CD4-positive, alpha-beta T cell treated with Interleukin-1 beta for 1 hour (primary cell): Measurements from ENCODE around the gene MRGPRD.
A peak's percentile ranks its signal among the peaks of the same experiment; 100 is the strongest.
"Not testable (repeated sequence)": the region's sequence is repeated elsewhere in the genome, so short reads cannot be mapped to it uniquely, and the experiment has no call there.

Experiments
- DNase-seq, 2 donors: peaks; one replicate each; pipeline ENCODE4 v3.0.0-alpha.2; 2020 to 2022

Gene MRGPRD

GRCh38 chr11:68993546-68993945 lies 12.8 kb upstream of the MRGPRD start:
- DNase-seq, result no peak

- no peak for DNase-seq
Observed at GRCh38 chr11:68992743-68993255, 12.0 kb upstream of the MRGPRD start.

- DNase-seq, result no peak
Observed at GRCh38 chr11:68990995-68991780, 10.4 kb upstream of the MRGPRD start.

- no peak for DNase-seq
Observed at GRCh38 chr11:68989936-68990606, 9.3 kb upstream of the MRGPRD start.

GRCh38 chr11:68988491-68988890 lies 7.7 kb upstream of the MRGPRD start:
- no peak for DNase-seq

GRCh38 chr11:68987211-68987610 lies 6.4 kb upstream of the MRGPRD start:
- DNase-seq, result no peak

GRCh38 chr11:68983801-68984200 lies 3.0 kb upstream of the MRGPRD start:
- DNase-seq, result no peak

- DNase-seq, result no peak
Observed at GRCh38 chr11:68982134-68982533, 1.3 kb upstream of the MRGPRD start.

- no peak for DNase-seq
Observed at GRCh38 chr11:68979931-68980775, 633 bp downstream of the MRGPRD start.

GRCh38 chr11:68978931-68979594 lies 1.7 kb downstream of the MRGPRD start:
- DNase-seq, result no peak

GRCh38 chr11:68978626-68978930 lies 2.2 kb downstream of the MRGPRD start:
- no peak for DNase-seq

- no peak for DNase-seq
Observed at GRCh38 chr11:68977781-68978625, 2.8 kb downstream of the MRGPRD start.

- DNase-seq, result no peak
Observed at GRCh38 chr11:68976563-68976962, 4.2 kb downstream of the MRGPRD start.

- DNase-seq, result no peak
Observed at GRCh38 chr11:68976095-68976494, 4.7 kb downstream of the MRGPRD start.

- peak in 1 of 2 donors; percentile 19 for DNase-seq
Observed at GRCh38 chr11:68974421-68975194, 6.2 kb downstream of the MRGPRD start.

GRCh38 chr11:68973706-68974105 lies 7.1 kb downstream of the MRGPRD start:
- not testable (repeated sequence) for DNase-seq

- no peak for DNase-seq
Observed at GRCh38 chr11:68973219-68973618, 7.6 kb downstream of the MRGPRD start.

GRCh38 chr11:68970921-68971636 lies 9.7 kb downstream of the MRGPRD start:
- DNase-seq, result no peak

GRCh38 chr11:68969386-68969785 lies 11.4 kb downstream of the MRGPRD start:
- no peak for DNase-seq
